Measurements from ENCODE around the gene KIF26B.

Gene KIF26B

GRCh38 chr1:245225322-245226202, 70.8 kb downstream of the KIF26B start:
- DNase-seq (ENCODE audit: low read depth), result no peak
- TF ChIP-seq CTCF (IDR thresholded peaks at IDR 0.05; ENCODE audit: control insufficient read depth, insufficient read depth, low read depth, low read length, missing control alignments), result no peak
- H3K4me3 ChIP-seq (ENCODE audit: control insufficient read depth, low read depth, low read length), result no peak overlapping the region

GRCh38 chr1:245226203-245226499, 71.4 kb downstream of the KIF26B start:
- DNase-seq (ENCODE audit: low read depth), result no peak
- no peak for TF ChIP-seq CTCF (IDR thresholded peaks at IDR 0.05; ENCODE audit: control insufficient read depth, insufficient read depth, low read depth, low read length, missing control alignments)
- no peak overlapping the region for H3K4me3 ChIP-seq (ENCODE audit: control insufficient read depth, low read depth, low read length)

- H3K4me3 ChIP-seq (ENCODE audit: control insufficient read depth, low read depth, low read length), result no peak overlapping the region
- no peak for TF ChIP-seq CTCF (IDR thresholded peaks at IDR 0.05; ENCODE audit: control insufficient read depth, insufficient read depth, low read depth, low read length, missing control alignments)
- DNase-seq (ENCODE audit: low read depth), result no peak
These were observed 74.3 kb downstream of the KIF26B start for GRCh38 chr1:245229051-245229450.

GRCh38 chr1:245232931-245233330, 78.1 kb downstream of the KIF26B start:
- no peak for DNase-seq (ENCODE audit: low read depth)
- TF ChIP-seq CTCF (IDR thresholded peaks at IDR 0.05; ENCODE audit: control insufficient read depth, insufficient read depth, low read depth, low read length, missing control alignments), result no peak
- H3K4me3 ChIP-seq (ENCODE audit: control insufficient read depth, low read depth, low read length), result no peak overlapping the region

GRCh38 chr1:245234217-245235081, 79.7 kb downstream of the KIF26B start:
- H3K4me3 ChIP-seq (ENCODE audit: control insufficient read depth, low read depth, low read length), result no peak overlapping the region
- DNase-seq (ENCODE audit: low read depth), result no peak
- TF ChIP-seq CTCF (IDR thresholded peaks at IDR 0.05; ENCODE audit: control insufficient read depth, insufficient read depth, low read depth, low read length, missing control alignments), result no peak

GRCh38 chr1:245235156-245235555, 80.4 kb downstream of the KIF26B start:
- no peak overlapping the region for H3K4me3 ChIP-seq (ENCODE audit: control insufficient read depth, low read depth, low read length)
- TF ChIP-seq CTCF (IDR thresholded peaks at IDR 0.05; ENCODE audit: control insufficient read depth, insufficient read depth, low read depth, low read length, missing control alignments), result no peak
- DNase-seq (ENCODE audit: low read depth), result no peak

Data from AG09309 (cell line).